HepG2 (cell line): ENCODE measurements around the gene DIPK1A.

ENCODE experiments used
- AFF4 ChIP-seq: sonication (generic); formaldehyde crosslinking; IDR thresholded peaks from 2 replicates; pipeline ENCODE4 v1.4.0; 2020; ENCODE audit warnings: missing genetic modification reagents
- POLR2A ChIP-seq, 2 experiments: IDR thresholded peaks; 2 replicates each; pipeline ENCODE4 v1.6.1; 2011; ENCODE audit warnings: low read depth in 2 of 2, low read length in 2 of 2, mild to moderate bottlenecking in 1 of 2, moderate library complexity in 1 of 2; ENCODE audit not compliant: insufficient read depth in 1 of 2
- POLR2AphosphoS2 ChIP-seq: IDR thresholded peaks from 2 replicates; pipeline ENCODE4 v1.6.1; 2011; ENCODE audit warnings: low read depth, low read length, improper control_type of control experiment
- SOX6 ChIP-seq, 2 experiments: fragments of 450-650 bp in 1 of 2; sonication (generic) in 1 of 2; formaldehyde crosslinking in 1 of 2; IDR thresholded peaks; 2 replicates each; pipeline versions ENCODE4 v1.4.0 to v1.6.1; 2017 to 2020; ENCODE audit warnings: antibody characterized with exemption in 1 of 2, mild to moderate bottlenecking in 1 of 2, missing genetic modification reagents in 1 of 2
- YEATS4 ChIP-seq: sonication (generic); formaldehyde crosslinking; IDR thresholded peaks from 2 replicates; pipeline ENCODE4 v1.4.0; 2020; ENCODE audit warnings: missing genetic modification reagents, borderline replicate concordance
- ZBTB26 ChIP-seq: IDR thresholded peaks from 2 replicates; pipeline ENCODE4 v1.6.1; 2016; ENCODE audit warnings: missing compliant biosample characterization, missing genetic modification reagents, borderline replicate concordance
- TF ChIP-seq, protein P1 (sequence below): IDR thresholded peaks from 2 replicates; pipeline ENCODE4 v1.4.0; 2020; ENCODE audit warnings: mild to moderate bottlenecking, missing genetic modification reagents

DNA sequence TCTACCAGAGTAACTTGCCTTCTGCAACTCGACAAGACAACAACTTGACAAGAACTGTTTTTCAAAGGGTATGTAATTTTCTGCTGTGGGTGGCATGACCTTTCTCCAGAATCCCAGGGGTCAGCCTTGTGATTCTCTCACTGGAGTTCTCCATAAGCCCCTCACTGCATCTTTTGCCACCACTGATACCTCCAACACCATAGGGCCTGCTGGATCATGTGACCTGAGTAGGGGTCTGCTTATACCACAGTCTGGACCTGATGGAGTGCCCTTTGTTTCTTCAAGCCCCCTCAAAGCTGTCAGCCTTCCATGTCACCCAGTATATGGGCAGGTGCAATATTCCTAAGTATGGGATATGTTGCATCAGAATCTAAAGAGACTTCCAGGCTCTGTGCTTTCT is 31.6 kb upstream of the DIPK1A start:
- TF ChIP-seq AFF4 (CRISPR knock-in tag): no peak
- no peak for TF ChIP-seq YEATS4 (CRISPR knock-in tag)
- no peak for TF ChIP-seq POLR2A (IDR thresholded peaks at IDR 0.05; ENCODE audit: insufficient read depth in 1 of 2, low read depth in 2 of 2, low read length in 2 of 2)
- no peak for TF ChIP-seq SOX6 (IDR thresholded peaks at IDR 0.05)
- no peak for TF ChIP-seq SOX6 (CRISPR knock-in tag; IDR thresholded peaks at IDR 0.05)
- no peak for TF ChIP-seq ZBTB26 (CRISPR knock-in tag)
- no peak for TF ChIP-seq POLR2AphosphoS2
- TF ChIP-seq, protein P1, sequence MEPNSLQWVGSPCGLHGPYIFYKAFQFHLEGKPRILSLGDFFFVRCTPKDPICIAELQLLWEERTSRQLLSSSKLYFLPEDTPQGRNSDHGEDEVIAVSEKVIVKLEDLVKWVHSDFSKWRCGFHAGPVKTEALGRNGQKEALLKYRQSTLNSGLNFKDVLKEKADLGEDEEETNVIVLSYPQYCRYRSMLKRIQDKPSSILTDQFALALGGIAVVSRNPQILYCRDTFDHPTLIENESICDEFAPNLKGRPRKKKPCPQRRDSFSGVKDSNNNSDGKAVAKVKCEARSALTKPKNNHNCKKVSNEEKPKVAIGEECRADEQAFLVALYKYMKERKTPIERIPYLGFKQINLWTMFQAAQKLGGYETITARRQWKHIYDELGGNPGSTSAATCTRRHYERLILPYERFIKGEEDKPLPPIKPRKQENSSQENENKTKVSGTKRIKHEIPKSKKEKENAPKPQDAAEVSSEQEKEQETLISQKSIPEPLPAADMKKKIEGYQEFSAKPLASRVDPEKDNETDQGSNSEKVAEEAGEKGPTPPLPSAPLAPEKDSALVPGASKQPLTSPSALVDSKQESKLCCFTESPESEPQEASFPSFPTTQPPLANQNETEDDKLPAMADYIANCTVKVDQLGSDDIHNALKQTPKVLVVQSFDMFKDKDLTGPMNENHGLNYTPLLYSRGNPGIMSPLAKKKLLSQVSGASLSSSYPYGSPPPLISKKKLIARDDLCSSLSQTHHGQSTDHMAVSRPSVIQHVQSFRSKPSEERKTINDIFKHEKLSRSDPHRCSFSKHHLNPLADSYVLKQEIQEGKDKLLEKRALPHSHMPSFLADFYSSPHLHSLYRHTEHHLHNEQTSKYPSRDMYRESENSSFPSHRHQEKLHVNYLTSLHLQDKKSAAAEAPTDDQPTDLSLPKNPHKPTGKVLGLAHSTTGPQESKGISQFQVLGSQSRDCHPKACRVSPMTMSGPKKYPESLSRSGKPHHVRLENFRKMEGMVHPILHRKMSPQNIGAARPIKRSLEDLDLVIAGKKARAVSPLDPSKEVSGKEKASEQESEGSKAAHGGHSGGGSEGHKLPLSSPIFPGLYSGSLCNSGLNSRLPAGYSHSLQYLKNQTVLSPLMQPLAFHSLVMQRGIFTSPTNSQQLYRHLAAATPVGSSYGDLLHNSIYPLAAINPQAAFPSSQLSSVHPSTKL (CRISPR knock-in tag): no peak
